Measurements from ENCODE around the gene CD27.

CD27 gene

GRCh38 chr12:6434205-6435140, 10.3 kb upstream of the CD27 start:
- TF ChIP-seq, protein P1, sequence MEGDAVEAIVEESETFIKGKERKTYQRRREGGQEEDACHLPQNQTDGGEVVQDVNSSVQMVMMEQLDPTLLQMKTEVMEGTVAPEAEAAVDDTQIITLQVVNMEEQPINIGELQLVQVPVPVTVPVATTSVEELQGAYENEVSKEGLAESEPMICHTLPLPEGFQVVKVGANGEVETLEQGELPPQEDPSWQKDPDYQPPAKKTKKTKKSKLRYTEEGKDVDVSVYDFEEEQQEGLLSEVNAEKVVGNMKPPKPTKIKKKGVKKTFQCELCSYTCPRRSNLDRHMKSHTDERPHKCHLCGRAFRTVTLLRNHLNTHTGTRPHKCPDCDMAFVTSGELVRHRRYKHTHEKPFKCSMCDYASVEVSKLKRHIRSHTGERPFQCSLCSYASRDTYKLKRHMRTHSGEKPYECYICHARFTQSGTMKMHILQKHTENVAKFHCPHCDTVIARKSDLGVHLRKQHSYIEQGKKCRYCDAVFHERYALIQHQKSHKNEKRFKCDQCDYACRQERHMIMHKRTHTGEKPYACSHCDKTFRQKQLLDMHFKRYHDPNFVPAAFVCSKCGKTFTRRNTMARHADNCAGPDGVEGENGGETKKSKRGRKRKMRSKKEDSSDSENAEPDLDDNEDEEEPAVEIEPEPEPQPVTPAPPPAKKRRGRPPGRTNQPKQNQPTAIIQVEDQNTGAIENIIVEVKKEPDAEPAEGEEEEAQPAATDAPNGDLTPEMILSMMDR (IDR thresholded peaks at IDR 0.05; ENCODE audit: insufficient read depth, low read depth, low read length, missing control alignments), result no peak
- no peak overlapping the region for H3K4me3 ChIP-seq (ENCODE audit: low read depth, low read length)
- DNase-seq (ENCODE audit: low read depth), result peak; percentile 73

DNA sequence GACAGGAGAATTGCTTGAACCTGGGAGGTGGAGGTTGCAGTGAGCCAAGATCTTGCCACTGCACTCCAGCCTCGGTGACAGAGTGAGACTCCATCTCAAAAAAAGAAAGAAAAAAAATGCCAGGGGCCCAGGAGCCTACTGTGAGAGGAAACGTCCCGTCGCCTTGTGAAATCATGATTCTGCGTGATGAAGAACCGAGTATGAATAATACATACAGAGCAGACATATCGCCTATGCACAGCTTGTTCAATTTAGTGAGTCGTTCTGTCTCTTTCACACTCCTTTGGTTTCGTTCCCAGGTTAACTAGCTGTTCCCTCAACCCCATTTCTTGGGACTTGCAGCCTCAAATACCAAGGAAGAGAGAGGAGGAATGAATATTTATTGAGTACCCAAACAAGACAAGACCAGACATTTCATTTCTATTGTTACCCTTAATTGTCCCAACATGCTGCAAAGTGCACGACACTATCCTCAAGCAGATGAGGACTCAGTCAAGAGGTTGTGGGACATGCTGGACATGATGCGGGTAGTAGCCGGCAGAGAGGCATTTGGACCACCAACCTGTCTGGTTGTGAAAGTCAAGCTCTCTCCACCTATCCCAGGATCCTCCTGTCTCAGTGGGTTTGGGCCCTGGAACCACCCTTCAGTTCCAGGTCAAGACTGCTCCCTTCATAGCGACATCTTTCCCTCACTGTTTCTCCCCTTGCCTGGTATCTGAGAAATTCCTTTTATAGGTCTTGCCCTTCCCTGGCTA, 8.6 kb upstream of the CD27 start:
- DNase-seq (ENCODE audit: low read depth), result no peak
- H3K4me3 ChIP-seq (ENCODE audit: low read depth, low read length), result no peak overlapping the region
- TF ChIP-seq, protein P1 (IDR thresholded peaks at IDR 0.05; ENCODE audit: insufficient read depth, low read depth, low read length, missing control alignments), result no peak

DNA sequence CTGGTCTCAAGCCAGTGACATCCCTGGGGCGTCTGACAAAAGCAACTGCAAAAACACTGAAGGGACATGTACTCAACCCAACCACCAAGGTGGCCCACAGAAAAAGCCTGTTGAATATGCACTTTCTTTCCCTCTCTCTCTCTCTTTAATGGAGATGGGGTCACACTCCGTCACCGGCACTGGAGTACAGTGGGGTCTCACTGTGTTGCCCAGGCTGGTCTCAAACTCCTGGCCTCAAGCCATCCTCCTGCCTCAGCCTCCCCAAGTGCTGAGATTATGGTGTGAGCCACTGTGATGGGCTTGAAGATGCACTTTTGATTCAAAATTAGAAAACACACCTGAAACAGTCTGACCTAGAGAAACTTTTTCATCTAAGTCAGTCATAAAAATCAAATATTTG, 7.2 kb upstream of the CD27 start:
- no peak overlapping the region for H3K4me3 ChIP-seq (ENCODE audit: low read depth, low read length)
- DNase-seq (ENCODE audit: low read depth), result no peak
- TF ChIP-seq, protein P1 (IDR thresholded peaks at IDR 0.05; ENCODE audit: insufficient read depth, low read depth, low read length, missing control alignments), result no peak

- no peak for DNase-seq (ENCODE audit: low read depth)
- TF ChIP-seq, protein P1 (IDR thresholded peaks at IDR 0.05; ENCODE audit: insufficient read depth, low read depth, low read length, missing control alignments), result no peak
- no peak overlapping the region for H3K4me3 ChIP-seq (ENCODE audit: low read depth, low read length)
Observed at GRCh38 chr12:6438345-6438744, 6.4 kb upstream of the CD27 start.

GRCh38 chr12:6440391-6440790, 4.4 kb upstream of the CD27 start:
- TF ChIP-seq, protein P1 (IDR thresholded peaks at IDR 0.05; ENCODE audit: insufficient read depth, low read depth, low read length, missing control alignments), result no peak
- no peak for DNase-seq (ENCODE audit: low read depth)
- no peak overlapping the region for H3K4me3 ChIP-seq (ENCODE audit: low read depth, low read length)

GRCh38 chr12:6442836-6443235, 1.9 kb upstream of the CD27 start:
- TF ChIP-seq, protein P1 (IDR thresholded peaks at IDR 0.05; ENCODE audit: insufficient read depth, low read depth, low read length, missing control alignments), result no peak
- peak; percentile 69 for DNase-seq (ENCODE audit: low read depth)
- H3K4me3 ChIP-seq (ENCODE audit: low read depth, low read length), result peak overlapping the region; percentile 99

Data from GM12865 (cell line).